ENCODE measurements around the gene LHX3. TPM values are rescaled to one million over a fixed set of nuclear protein-coding genes. Genes with fewer than 3 reads are reported as not detected.
A peak's percentile ranks its signal among the peaks of the same experiment; 100 is the strongest.

Gene LHX3
- total and polyA plus RNA-seq, 8 donors: not detected

DNA sequence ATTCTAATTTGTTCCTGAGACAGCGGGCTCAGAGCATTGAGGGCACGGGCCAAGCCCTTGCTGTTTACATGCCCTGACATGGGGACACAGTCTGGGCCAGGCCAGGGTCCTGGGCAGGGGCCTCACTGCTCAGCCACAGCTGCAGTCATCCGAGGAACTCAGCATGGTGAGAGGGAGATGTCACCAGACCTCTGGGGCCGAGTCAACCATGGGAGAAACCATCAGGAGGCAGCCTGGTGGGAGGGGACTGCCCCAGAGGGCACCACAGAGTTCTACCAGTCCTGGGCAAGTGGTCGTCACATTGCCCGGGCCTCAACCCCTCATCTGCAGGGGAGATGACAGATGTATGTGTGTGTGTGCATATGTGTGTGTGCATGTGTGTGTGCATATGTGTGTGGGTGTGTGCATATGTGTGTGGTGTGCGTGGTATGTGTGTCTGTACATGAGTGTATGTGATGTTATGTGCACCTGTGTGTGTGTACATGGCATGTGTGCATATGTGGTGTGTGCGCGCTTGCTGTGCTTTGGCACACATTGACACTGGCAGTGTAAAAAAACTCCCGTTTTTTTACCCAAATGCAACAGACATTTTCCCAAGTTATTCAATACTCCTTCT lies 43.8 kb downstream of the LHX3 start:
- Histone ChIP-seq H3K36me3 (no peaks in the 10 kb centered on the region), H3K27ac (no peak overlapping the region), H3K4me1 (no peaks in the 10 kb centered on the region), H3K4me3 (no peak overlapping the region), H3K27me3 (no peaks in the 10 kb centered on the region), H3K9me3 (no peaks in the 10 kb centered on the region)
- no peak for ATAC-seq
- TF ChIP-seq, protein P1, sequence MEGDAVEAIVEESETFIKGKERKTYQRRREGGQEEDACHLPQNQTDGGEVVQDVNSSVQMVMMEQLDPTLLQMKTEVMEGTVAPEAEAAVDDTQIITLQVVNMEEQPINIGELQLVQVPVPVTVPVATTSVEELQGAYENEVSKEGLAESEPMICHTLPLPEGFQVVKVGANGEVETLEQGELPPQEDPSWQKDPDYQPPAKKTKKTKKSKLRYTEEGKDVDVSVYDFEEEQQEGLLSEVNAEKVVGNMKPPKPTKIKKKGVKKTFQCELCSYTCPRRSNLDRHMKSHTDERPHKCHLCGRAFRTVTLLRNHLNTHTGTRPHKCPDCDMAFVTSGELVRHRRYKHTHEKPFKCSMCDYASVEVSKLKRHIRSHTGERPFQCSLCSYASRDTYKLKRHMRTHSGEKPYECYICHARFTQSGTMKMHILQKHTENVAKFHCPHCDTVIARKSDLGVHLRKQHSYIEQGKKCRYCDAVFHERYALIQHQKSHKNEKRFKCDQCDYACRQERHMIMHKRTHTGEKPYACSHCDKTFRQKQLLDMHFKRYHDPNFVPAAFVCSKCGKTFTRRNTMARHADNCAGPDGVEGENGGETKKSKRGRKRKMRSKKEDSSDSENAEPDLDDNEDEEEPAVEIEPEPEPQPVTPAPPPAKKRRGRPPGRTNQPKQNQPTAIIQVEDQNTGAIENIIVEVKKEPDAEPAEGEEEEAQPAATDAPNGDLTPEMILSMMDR (IDR thresholded peaks at IDR 0.05): no peak
- 66 to 72% methylated on average over 10 of the region's 10 CpGs for WGBS, 2 donors
- no peak for FAIRE-seq
- intact Hi-C loops (cut with DNase I): no loop called here
- DNase-seq: peak in 1 of 6 donors; percentile 39

GRCh38 chr9:136160381-136160841 lies 44.5 kb downstream of the LHX3 start:
- ATAC-seq (no peak), FAIRE-seq (no peak), DNase-seq (peak in 1 of 6 donors; percentile 38)
- Histone ChIP-seq H3K4me1 (no peaks in the 10 kb centered on the region), H3K27me3 (no peaks in the 10 kb centered on the region), H3K4me3 (no peak overlapping the region), H3K9me3 (no peaks in the 10 kb centered on the region), H3K27ac (no peak overlapping the region), H3K36me3 (no peaks in the 10 kb centered on the region)
- 66 to 76% methylated on average over 11 to 12 of the region's 12 CpGs for WGBS, 2 donors
- TF ChIP-seq, protein P1 (IDR thresholded peaks at IDR 0.05): no peak
- intact Hi-C loops (cut with DNase I): no loop called here

DNA sequence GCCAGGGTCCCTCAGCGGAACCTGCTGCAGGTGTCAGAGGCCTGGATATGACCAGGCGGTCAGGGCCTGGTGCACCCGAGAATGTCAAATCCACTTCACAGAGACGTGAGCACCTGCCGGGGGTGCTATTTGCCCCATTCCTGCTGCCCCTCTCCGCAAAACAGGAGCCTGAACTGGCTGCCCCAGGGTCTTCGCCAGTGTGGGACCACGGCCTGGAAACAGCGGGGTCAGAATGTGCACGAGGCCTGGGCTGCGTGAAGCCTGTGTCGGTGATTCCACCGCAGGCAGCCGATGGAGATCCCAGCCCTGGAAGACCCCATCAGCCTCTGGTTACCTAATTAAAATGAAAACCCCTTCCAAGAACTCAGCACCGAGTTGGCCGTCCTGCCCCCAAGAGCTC lies 45.1 kb downstream of the LHX3 start:
- FAIRE-seq: no peak
- TF ChIP-seq, protein P1 (IDR thresholded peaks at IDR 0.05): no peak
- WGBS, 2 donors: 82 to 90% methylated on average over 16 of the region's 16 CpGs

GRCh38 chr9:136157477-136158265 lies 47.3 kb downstream of the LHX3 start:
- Histone ChIP-seq H3K4me3 (no peak overlapping the region), H3K4me1 (no peaks in the 10 kb centered on the region), H3K36me3 (no peaks in the 10 kb centered on the region), H3K27me3 (no peaks in the 10 kb centered on the region), H3K9me3 (no peaks in the 10 kb centered on the region), H3K27ac (no peak overlapping the region)
- DNase-seq (peak in 1 of 6 donors; percentile 52), FAIRE-seq (no peak), ATAC-seq (no peak)
- WGBS, 2 donors: 61 to 69% methylated on average over 20 of the region's 20 CpGs
- intact Hi-C loops (cut with DNase I): no loop called here
- TF ChIP-seq, protein P1 (IDR thresholded peaks at IDR 0.05): no peak

More for the DNA sequence above, 45.1 kb downstream of the LHX3 start:
- peak in 1 of 6 donors; percentile 41 for DNase-seq
- Histone ChIP-seq H3K27me3 (no peaks in the 10 kb centered on the region), H3K9me3 (no peaks in the 10 kb centered on the region), H3K4me1 (no peaks in the 10 kb centered on the region), H3K27ac (no peak overlapping the region), H3K36me3 (no peaks in the 10 kb centered on the region), H3K4me3 (no peak overlapping the region)
- no peak for ATAC-seq
- intact Hi-C loops (cut with DNase I): no loop called here
